HL-60 (cell line): ENCODE measurements around the gene HSPH1.
A peak's percentile ranks its signal among the peaks of the same experiment; 100 is the strongest.
"Not testable (repeated sequence)": the region's sequence is repeated elsewhere in the genome, so short reads cannot be mapped to it uniquely, and the experiment has no call there.

Source experiments
- DNase-seq, 2 experiments: peaks; one replicate each; pipeline ENCODE4 v3.0.0-alpha.2; 2010 to 2020; ENCODE audit warnings: low read depth in 1 of 2, low spot score in 1 of 2
- H3K27ac ChIP-seq: fragments of 250-450 bp; sonication (Bioruptor Pico); replicated peaks from 2 replicates; pipeline ENCODE4 v1.5.1; 2020; ENCODE audit warnings: mild to moderate bottlenecking, moderate library complexity
- H3K27me3 ChIP-seq: fragments of 250-450 bp; sonication (Bioruptor Pico); 2 replicates; pipeline ENCODE4 v1.5.1; 2021; ENCODE audit warnings: mild to moderate bottlenecking, moderate library complexity; ENCODE audit not compliant: insufficient read depth, poor library complexity, severe bottlenecking
- H3K4me3 ChIP-seq: replicated peaks from 2 replicates; pipeline ENCODE4 v1.5.1; 2011; ENCODE audit warnings: mild to moderate bottlenecking, control low read depth, low read length; ENCODE audit not compliant: insufficient read depth
- CTCF ChIP-seq: IDR thresholded peaks from one replicate; pipeline ENCODE4 v1.5.1; 2011; ENCODE audit warnings: low read length, control low read depth, inconsistent platforms; ENCODE audit not compliant: insufficient read depth
- GABPA ChIP-seq: IDR thresholded peaks from 2 replicates; pipeline ENCODE4 v1.6.1; 2012; ENCODE audit warnings: low read depth
- POLR2AphosphoS5 ChIP-seq: IDR thresholded peaks from 2 replicates; pipeline ENCODE4 v1.6.1; 2012; ENCODE audit warnings: low read depth
- REST ChIP-seq: IDR thresholded peaks from 2 replicates; pipeline ENCODE4 v1.6.1; 2012; ENCODE audit warnings: low read depth; ENCODE audit not compliant: insufficient replicate concordance
- SPI1 ChIP-seq: IDR thresholded peaks from 2 replicates; pipeline ENCODE4 v1.6.1; 2012; ENCODE audit warnings: low read depth, mild to moderate bottlenecking, borderline replicate concordance

Gene HSPH1

GRCh38 chr13:31101472-31102170, 60.1 kb downstream of the HSPH1 start:
- TF ChIP-seq SPI1 (peak; percentile 89), GABPA (no peak), POLR2AphosphoS5 (no peak)
- peaks cover 13% of the 10 kb centered on the region for H3K27me3 ChIP-seq
- no peak overlapping the region for H3K27ac ChIP-seq
- no peak for DNase-seq
- no peak overlapping the region for H3K4me3 ChIP-seq

GRCh38 chr13:31100721-31101120, 61.0 kb downstream of the HSPH1 start:
- no peak for TF ChIP-seq GABPA
- TF ChIP-seq REST = no peak
- TF ChIP-seq SPI1 = no peak
- DNase-seq = no peak
- no peak overlapping the region for H3K27ac ChIP-seq
- H3K27me3 ChIP-seq = peaks cover 13% of the 10 kb centered on the region
- no peak overlapping the region for H3K4me3 ChIP-seq

- not testable (repeated sequence) for H3K4me3 ChIP-seq, H3K27ac ChIP-seq, DNase-seq
- H3K27me3 ChIP-seq = peaks cover 13% of the 10 kb centered on the region
Measured at GRCh38 chr13:31097911-31098434, 63.7 kb downstream of the HSPH1 start.

- DNase-seq = no peak
- Histone ChIP-seq H3K4me3 (no peak overlapping the region), H3K27me3 (peaks cover 13% of the 10 kb centered on the region), H3K27ac (no peak overlapping the region)
- no peak for TF ChIP-seq SPI1
- no peak for TF ChIP-seq CTCF
- TF ChIP-seq POLR2AphosphoS5 = no peak
- TF ChIP-seq REST = no peak
- TF ChIP-seq GABPA = no peak
Measured at GRCh38 chr13:31096654-31097302, 64.9 kb downstream of the HSPH1 start.

GRCh38 chr13:31094331-31095015, 67.2 kb downstream of the HSPH1 start:
- no peak for DNase-seq
- Histone ChIP-seq H3K4me3 (no peak overlapping the region), H3K27ac (no peak overlapping the region), H3K27me3 (peaks cover 5% of the 10 kb centered on the region)
- TF ChIP-seq CTCF (no peak), REST (no peak), SPI1 (no peak), POLR2AphosphoS5 (no peak), GABPA (no peak)
